ENCODE results near the gene CNTN4. TPM values are rescaled to one million over a fixed set of nuclear protein-coding genes. Genes with fewer than 3 reads are reported as not detected.

The CNTN4 gene
- polyA plus RNA-seq, 4 donors = 0.27 to 6.5 (median 2.6) TPM; not detected in 1

GRCh38 chr3:2506776-2507175 is 408.1 kb downstream of the CNTN4 start:
- no peak overlapping the region for H3K4me3 ChIP-seq (ENCODE audit: low read depth in 1 of 3, low read length in 3 of 3)
- no peaks in the 10 kb centered on the region for H3K4me1 ChIP-seq (ENCODE audit: control insufficient read depth in 3 of 3, insufficient read depth in 2 of 3, low read depth in 1 of 3, low read length in 2 of 3)
- FAIRE-seq = no peak
- H3K27me3 ChIP-seq (ENCODE audit: control insufficient read depth in 3 of 3, insufficient read depth in 3 of 3, low read length in 3 of 3) = no peaks in the 10 kb centered on the region
- 78 to 82% (median 79%) methylated on average over 8 of the region's 8 CpGs for WGBS, 3 donors
- no peaks in the 10 kb centered on the region for H3K36me3 ChIP-seq (ENCODE audit: control insufficient read depth in 3 of 3, insufficient read depth in 2 of 3, low read depth in 1 of 3, low read length in 3 of 3)
- no peak overlapping the region for H3K27ac ChIP-seq (ENCODE audit: low read depth in 1 of 3, low read length in 2 of 3)
- DNase-seq = no peak
- H3K9me3 ChIP-seq (ENCODE audit: control insufficient read depth in 2 of 2, insufficient read depth in 1 of 2, low read depth in 1 of 2, low read length in 1 of 2) = peaks cover 0 to 1% of the 10 kb centered on the region in 2 donors

- FAIRE-seq (no peak), DNase-seq (no peak)
- no peaks in the 10 kb centered on the region for H3K36me3 ChIP-seq (ENCODE audit: control insufficient read depth in 3 of 3, insufficient read depth in 2 of 3, low read depth in 1 of 3, low read length in 3 of 3)
- no peak overlapping the region for H3K4me3 ChIP-seq (ENCODE audit: low read depth in 1 of 3, low read length in 3 of 3)
- no peak overlapping the region for H3K27ac ChIP-seq (ENCODE audit: low read depth in 1 of 3, low read length in 2 of 3)
- WGBS, 3 donors = 71 to 76% (median 72%) methylated on average over 8 of the region's 8 CpGs
- no peaks in the 10 kb centered on the region for H3K27me3 ChIP-seq (ENCODE audit: control insufficient read depth in 3 of 3, insufficient read depth in 3 of 3, low read length in 3 of 3)
- no peaks in the 10 kb centered on the region for H3K4me1 ChIP-seq (ENCODE audit: control insufficient read depth in 3 of 3, insufficient read depth in 2 of 3, low read depth in 1 of 3, low read length in 2 of 3)
- peaks cover 0 to 3% of the 10 kb centered on the region in 2 donors for H3K9me3 ChIP-seq (ENCODE audit: control insufficient read depth in 2 of 2, insufficient read depth in 1 of 2, low read depth in 1 of 2, low read length in 1 of 2)
These were observed 412.0 kb downstream of the CNTN4 start for GRCh38 chr3:2510591-2511145.

- FAIRE-seq (no peak), DNase-seq (peak in 1 of 2 donors; percentile 5)
- no peaks in the 10 kb centered on the region for H3K27me3 ChIP-seq (ENCODE audit: control insufficient read depth in 3 of 3, insufficient read depth in 3 of 3, low read length in 3 of 3)
- no peaks in the 10 kb centered on the region for H3K4me1 ChIP-seq (ENCODE audit: control insufficient read depth in 3 of 3, insufficient read depth in 2 of 3, low read depth in 1 of 3, low read length in 2 of 3)
- no peak overlapping the region for H3K27ac ChIP-seq (ENCODE audit: low read depth in 1 of 3, low read length in 2 of 3)
- peaks cover 0 to 3% of the 10 kb centered on the region in 2 donors for H3K9me3 ChIP-seq (ENCODE audit: control insufficient read depth in 2 of 2, insufficient read depth in 1 of 2, low read depth in 1 of 2, low read length in 1 of 2)
- H3K36me3 ChIP-seq (ENCODE audit: control insufficient read depth in 3 of 3, insufficient read depth in 2 of 3, low read depth in 1 of 3, low read length in 3 of 3) = no peaks in the 10 kb centered on the region
- H3K4me3 ChIP-seq (ENCODE audit: low read depth in 1 of 3, low read length in 3 of 3) = no peak overlapping the region
- 55 to 72% (median 70%) methylated on average over 10 of the region's 10 CpGs for WGBS, 3 donors
These were observed 412.7 kb downstream of the CNTN4 start for GRCh38 chr3:2511356-2511755.

- H3K9me3 ChIP-seq (ENCODE audit: control insufficient read depth in 2 of 2, insufficient read depth in 1 of 2, low read depth in 1 of 2, low read length in 1 of 2) = peaks cover 0 to 1% of the 10 kb centered on the region in 2 donors
- 49 to 81% (median 67%) methylated on average over 2 of the region's 2 CpGs for WGBS, 3 donors
- no peaks in the 10 kb centered on the region for H3K4me1 ChIP-seq (ENCODE audit: control insufficient read depth in 3 of 3, insufficient read depth in 2 of 3, low read depth in 1 of 3, low read length in 2 of 3)
- no peaks in the 10 kb centered on the region for H3K36me3 ChIP-seq (ENCODE audit: control insufficient read depth in 3 of 3, insufficient read depth in 2 of 3, low read depth in 1 of 3, low read length in 3 of 3)
- no peak for DNase-seq
- H3K27me3 ChIP-seq (ENCODE audit: control insufficient read depth in 3 of 3, insufficient read depth in 3 of 3, low read length in 3 of 3) = no peaks in the 10 kb centered on the region
- H3K27ac ChIP-seq (ENCODE audit: low read depth in 1 of 3, low read length in 2 of 3) = no peak overlapping the region
- no peak overlapping the region for H3K4me3 ChIP-seq (ENCODE audit: low read depth in 1 of 3, low read length in 3 of 3)
- no peak for FAIRE-seq
These were observed 414.2 kb downstream of the CNTN4 start for GRCh38 chr3:2512881-2513280.

- WGBS, 3 donors = 34 to 51% (median 40%) methylated on average over 4 of the region's 4 CpGs
- Histone ChIP-seq H3K36me3 (ENCODE audit: control insufficient read depth in 3 of 3, insufficient read depth in 2 of 3, low read depth in 1 of 3, low read length in 3 of 3) (no peaks in the 10 kb centered on the region), H3K27ac (ENCODE audit: low read depth in 1 of 3, low read length in 2 of 3) (no peak overlapping the region), H3K4me3 (ENCODE audit: low read depth in 1 of 3, low read length in 3 of 3) (no peak overlapping the region), H3K27me3 (ENCODE audit: control insufficient read depth in 3 of 3, insufficient read depth in 3 of 3, low read length in 3 of 3) (no peaks in the 10 kb centered on the region), H3K9me3 (ENCODE audit: control insufficient read depth in 2 of 2, insufficient read depth in 1 of 2, low read depth in 1 of 2, low read length in 1 of 2) (peaks cover 0 to 1% of the 10 kb centered on the region in 2 donors), H3K4me1 (ENCODE audit: control insufficient read depth in 3 of 3, insufficient read depth in 2 of 3, low read depth in 1 of 3, low read length in 2 of 3) (no peaks in the 10 kb centered on the region)
- no peak for FAIRE-seq
- DNase-seq = no peak
These were observed 415.3 kb downstream of the CNTN4 start for GRCh38 chr3:2513986-2514385.

GRCh38 chr3:2516762-2517441 is 418.2 kb downstream of the CNTN4 start:
- no peak overlapping the region for H3K4me3 ChIP-seq (ENCODE audit: low read depth in 1 of 3, low read length in 3 of 3)
- no peaks in the 10 kb centered on the region for H3K4me1 ChIP-seq (ENCODE audit: control insufficient read depth in 3 of 3, insufficient read depth in 2 of 3, low read depth in 1 of 3, low read length in 2 of 3)
- no peak overlapping the region for H3K27ac ChIP-seq (ENCODE audit: low read depth in 1 of 3, low read length in 2 of 3)
- H3K36me3 ChIP-seq (ENCODE audit: control insufficient read depth in 3 of 3, insufficient read depth in 2 of 3, low read depth in 1 of 3, low read length in 3 of 3) = no peaks in the 10 kb centered on the region
- no peaks in the 10 kb centered on the region for H3K27me3 ChIP-seq (ENCODE audit: control insufficient read depth in 3 of 3, insufficient read depth in 3 of 3, low read length in 3 of 3)
- H3K9me3 ChIP-seq (ENCODE audit: control insufficient read depth in 2 of 2, insufficient read depth in 1 of 2, low read depth in 1 of 2, low read length in 1 of 2) = peaks cover 0 to 1% of the 10 kb centered on the region in 2 donors
- DNase-seq (no peak), FAIRE-seq (no peak)
- 85 to 93% (median 88%) methylated on average over 1 of the region's 1 CpG for WGBS, 3 donors

- no peak for FAIRE-seq
These were observed 419.0 kb downstream of the CNTN4 start for GRCh38 chr3:2517500-2518172.

GRCh38 chr3:2523281-2523836 is 424.7 kb downstream of the CNTN4 start:
- no peaks in the 10 kb centered on the region for H3K4me1 ChIP-seq (ENCODE audit: control insufficient read depth in 3 of 3, insufficient read depth in 2 of 3, low read depth in 1 of 3, low read length in 2 of 3)
- FAIRE-seq (no peak), DNase-seq (no peak)
- H3K27ac ChIP-seq (ENCODE audit: low read depth in 1 of 3, low read length in 2 of 3) = no peak overlapping the region
- WGBS, 3 donors = 14 to 36% (median 17%) methylated on average over 2 of the region's 2 CpGs
- H3K36me3 ChIP-seq (ENCODE audit: control insufficient read depth in 3 of 3, insufficient read depth in 2 of 3, low read depth in 1 of 3, low read length in 3 of 3) = no peaks in the 10 kb centered on the region
- H3K4me3 ChIP-seq (ENCODE audit: low read depth in 1 of 3, low read length in 3 of 3) = no peak overlapping the region
- H3K27me3 ChIP-seq (ENCODE audit: control insufficient read depth in 3 of 3, insufficient read depth in 3 of 3, low read length in 3 of 3) = no peaks in the 10 kb centered on the region
- H3K9me3 ChIP-seq (ENCODE audit: control insufficient read depth in 2 of 2, insufficient read depth in 1 of 2, low read depth in 1 of 2, low read length in 1 of 2) = no peaks in the 10 kb centered on the region

More at GRCh38 chr3:2517500-2518172, 419.0 kb downstream of the CNTN4 start:
- 52 to 63% (median 55%) methylated on average over 5 of the region's 5 CpGs for WGBS, 3 donors
- Histone ChIP-seq H3K27ac (ENCODE audit: low read depth in 1 of 3, low read length in 2 of 3) (no peak overlapping the region), H3K4me1 (ENCODE audit: control insufficient read depth in 3 of 3, insufficient read depth in 2 of 3, low read depth in 1 of 3, low read length in 2 of 3) (no peaks in the 10 kb centered on the region), H3K4me3 (ENCODE audit: low read depth in 1 of 3, low read length in 3 of 3) (no peak overlapping the region), H3K27me3 (ENCODE audit: control insufficient read depth in 3 of 3, insufficient read depth in 3 of 3, low read length in 3 of 3) (no peaks in the 10 kb centered on the region), H3K9me3 (ENCODE audit: control insufficient read depth in 2 of 2, insufficient read depth in 1 of 2, low read depth in 1 of 2, low read length in 1 of 2) (peaks cover 0 to 1% of the 10 kb centered on the region in 2 donors), H3K36me3 (ENCODE audit: control insufficient read depth in 3 of 3, insufficient read depth in 2 of 3, low read depth in 1 of 3, low read length in 3 of 3) (no peaks in the 10 kb centered on the region)
- DNase-seq = peak in 1 of 2 donors; percentile 59
